HepG2 (cell line): ENCODE data around the gene KATNB1.
"Not testable (repeated sequence)": the region's sequence is repeated elsewhere in the genome, so short reads cannot be mapped to it uniquely, and the experiment has no call there.

ENCODE experiments used
- CENPX ChIP-seq: sonication (generic); formaldehyde crosslinking; IDR thresholded peaks from 2 replicates; pipeline ENCODE4 v1.9.0; 2021; ENCODE audit warnings: mild to moderate bottlenecking, missing genetic modification reagents, moderate library complexity
- GABPB1 ChIP-seq: IDR thresholded peaks from 2 replicates; pipeline ENCODE4 v1.6.1; 2016; ENCODE audit warnings: mild to moderate bottlenecking, missing genetic modification reagents, moderate library complexity, missing compliant biosample characterization
- SMC3 ChIP-seq: IDR thresholded peaks from 2 replicates; pipeline ENCODE4 v1.6.1; 2011; ENCODE audit warnings: low read length, improper control_type of control experiment
- STAG1 ChIP-seq: sonication (generic); formaldehyde crosslinking; IDR thresholded peaks from 2 replicates; pipeline ENCODE4 v1.4.0; 2020; ENCODE audit warnings: missing genetic modification reagents
- ZBED4 ChIP-seq: sonication (generic); formaldehyde crosslinking; IDR thresholded peaks from 2 replicates; pipeline ENCODE4 v1.4.0; 2020; ENCODE audit warnings: missing genetic modification reagents, borderline replicate concordance
- ZNF275 ChIP-seq: sonication (generic); formaldehyde crosslinking; IDR thresholded peaks from 2 replicates; pipeline ENCODE4 v1.8.0; 2022; ENCODE audit warnings: missing genetic modification reagents, mild to moderate bottlenecking, inconsistent platforms, borderline replicate concordance
- ZNF800 ChIP-seq: sonication (generic); formaldehyde crosslinking; IDR thresholded peaks from 2 replicates; pipeline ENCODE4 v1.4.0; 2020; ENCODE audit warnings: missing genetic modification reagents
- ZSCAN29 ChIP-seq: sonication (generic); formaldehyde crosslinking; conservative IDR thresholded peaks from 2 replicates; pipeline ENCODE4 v1.4.0; 2020; ENCODE audit warnings: mild to moderate bottlenecking, missing genetic modification reagents

- TF ChIP-seq CENPX; ZNF800 (CRISPR knock-in tag); SMC3; ZNF275: not testable (repeated sequence)
- TF ChIP-seq STAG1 (CRISPR knock-in tag) = peak; percentile 20; the same call in 1 of the 2 replicates
- TF ChIP-seq GABPB1 (CRISPR knock-in tag) = peak; percentile 40; the same call in 1 of the 2 replicates
- TF ChIP-seq ZSCAN29 = 0 out of 2 replicates have a peak, but pooled peaks have one; percentile 66
- peak; percentile 76; the same call in 1 of the 2 replicates for TF ChIP-seq ZBED4 (CRISPR knock-in tag)
Observed at GRCh38 chr16:57782607-57783055, 47.1 kb downstream of the KATNB1 start.
